Endothelial cell of hepatic sinusoid (primary cell): ENCODE measurements around the gene TNFRSF11A.

Source experiments
- in situ Hi-C: cut with HindIII; loops from 2 replicates; pipeline ENCODE4 v1.10.0; 2017; ENCODE audit warnings: low sequenced_read_pairs

Gene TNFRSF11A

GRCh38 chr18:62324917-62325805, at the start of gene TNFRSF11A:
Gene TNFRSF11A (plus strand): TSS chr18:62325310. CDS start chr18:62325353, 43 bp downstream.
- in situ Hi-C loops: no loop called here

GRCh38 chr18:62277045-62277444, 48.1 kb upstream of the TNFRSF11A start:
- in situ Hi-C loops: no loop called here

- in situ Hi-C loops: no loop called here
Measured at GRCh38 chr18:62279561-62279960, 45.5 kb upstream of the TNFRSF11A start.

- in situ Hi-C loops: no loop called here
Measured at GRCh38 chr18:62280058-62280457, 45.1 kb upstream of the TNFRSF11A start.

- in situ Hi-C loops: no loop called here
Measured at GRCh38 chr18:62280786-62281185, 44.3 kb upstream of the TNFRSF11A start.

GRCh38 chr18:62281684-62282083, 43.4 kb upstream of the TNFRSF11A start:
- in situ Hi-C loops: no loop called here

GRCh38 chr18:62282188-62282629, 42.9 kb upstream of the TNFRSF11A start:
- in situ Hi-C loops: no loop called here

GRCh38 chr18:62284637-62285036, 40.5 kb upstream of the TNFRSF11A start:
- in situ Hi-C loops: no loop called here

- in situ Hi-C loops: no loop called here
Measured at GRCh38 chr18:62285281-62285680, 39.8 kb upstream of the TNFRSF11A start.

- in situ Hi-C loops: no loop called here
Measured at GRCh38 chr18:62287781-62288664, 37.1 kb upstream of the TNFRSF11A start.

GRCh38 chr18:62288665-62289008, 36.5 kb upstream of the TNFRSF11A start:
- in situ Hi-C loops: no loop called here

- in situ Hi-C loops: no loop called here
Measured at GRCh38 chr18:62289047-62289446, 36.1 kb upstream of the TNFRSF11A start.

GRCh38 chr18:62294073-62294472, 31.0 kb upstream of the TNFRSF11A start:
- in situ Hi-C loops: no loop called here

- in situ Hi-C loops: no loop called here
Measured at GRCh38 chr18:62300359-62300963, 24.6 kb upstream of the TNFRSF11A start.

- in situ Hi-C loops: no loop called here
Measured at GRCh38 chr18:62301322-62301721, 23.8 kb upstream of the TNFRSF11A start.

- in situ Hi-C loops: no loop called here
Measured at GRCh38 chr18:62312851-62313250, 12.3 kb upstream of the TNFRSF11A start.

GRCh38 chr18:62318228-62319180, 6.6 kb upstream of the TNFRSF11A start:
- in situ Hi-C loops: no loop called here

GRCh38 chr18:62321201-62321600, 3.9 kb upstream of the TNFRSF11A start:
- in situ Hi-C loops: no loop called here

GRCh38 chr18:62323483-62324180, 1.5 kb upstream of the TNFRSF11A start:
- in situ Hi-C loops: no loop called here
